ENCODE measurements around the gene BRAT1.
A peak's percentile ranks its signal among the peaks of the same experiment; 100 is the strongest.

The BRAT1 gene

GRCh38 chr7:2514473-2515423 is 40.6 kb downstream of the BRAT1 start:
- no peak for DNase-seq (ENCODE audit: low read depth in 3 of 3, low spot score in 1 of 3)

GRCh38 chr7:2513702-2514101 is 41.6 kb downstream of the BRAT1 start:
- no peak for DNase-seq (ENCODE audit: low read depth in 3 of 3, low spot score in 1 of 3)

GRCh38 chr7:2512713-2513112 is 42.6 kb downstream of the BRAT1 start:
- no peak for DNase-seq (ENCODE audit: low read depth in 3 of 3, low spot score in 1 of 3)

- DNase-seq (ENCODE audit: low read depth in 3 of 3, low spot score in 1 of 3) = no peak
Observed at GRCh38 chr7:2512179-2512661, 43.1 kb downstream of the BRAT1 start.

- no peak for DNase-seq (ENCODE audit: low read depth in 3 of 3, low spot score in 1 of 3)
Observed at GRCh38 chr7:2511769-2512168, 43.6 kb downstream of the BRAT1 start.

GRCh38 chr7:2510909-2511768 is 44.2 kb downstream of the BRAT1 start:
- no peak for DNase-seq (ENCODE audit: low read depth in 3 of 3, low spot score in 1 of 3)

- DNase-seq (ENCODE audit: low read depth in 3 of 3, low spot score in 1 of 3) = no peak
Observed at GRCh38 chr7:2510130-2510776, 45.1 kb downstream of the BRAT1 start.

- DNase-seq (ENCODE audit: low read depth in 3 of 3, low spot score in 1 of 3) = no peak
Observed at GRCh38 chr7:2509298-2509906, 45.9 kb downstream of the BRAT1 start.

- DNase-seq (ENCODE audit: low read depth in 3 of 3, low spot score in 1 of 3) = peak in 2 of 3 donors; percentile 49 to 61
Observed at GRCh38 chr7:2508327-2509215, 46.8 kb downstream of the BRAT1 start.

- no peak for DNase-seq (ENCODE audit: low read depth in 3 of 3, low spot score in 1 of 3)
Observed at GRCh38 chr7:2507917-2508306, 47.4 kb downstream of the BRAT1 start.

GRCh38 chr7:2507208-2507916 is 48.0 kb downstream of the BRAT1 start:
- DNase-seq (ENCODE audit: low read depth in 3 of 3, low spot score in 1 of 3) = no peak

- DNase-seq (ENCODE audit: low read depth in 3 of 3, low spot score in 1 of 3) = no peak
Observed at GRCh38 chr7:2505401-2505800, 49.9 kb downstream of the BRAT1 start.

- DNase-seq (ENCODE audit: low read depth in 3 of 3, low spot score in 1 of 3) = no peak
Observed at GRCh38 chr7:2504889-2505375, 50.4 kb downstream of the BRAT1 start.

- no peak for DNase-seq (ENCODE audit: low read depth in 3 of 3, low spot score in 1 of 3)
Observed at GRCh38 chr7:2504128-2504888, 51.0 kb downstream of the BRAT1 start.

- no peak for DNase-seq (ENCODE audit: low read depth in 3 of 3, low spot score in 1 of 3)
Observed at GRCh38 chr7:2503056-2503941, 52.0 kb downstream of the BRAT1 start.

- DNase-seq (ENCODE audit: low read depth in 3 of 3, low spot score in 1 of 3) = no peak
Observed at GRCh38 chr7:2502647-2502966, 52.7 kb downstream of the BRAT1 start.

GRCh38 chr7:2501947-2502646 is 53.2 kb downstream of the BRAT1 start:
- DNase-seq (ENCODE audit: low read depth in 3 of 3, low spot score in 1 of 3) = no peak

All from stimulated activated CD4-positive, alpha-beta T cell treated with anti-CD3 and anti-CD28 coated beads, TNF-alpha, amount 100 ng/mL, for 1 hour (primary cell).